IMR-90 (cell line): ENCODE results near the gene SRP19. TPM values are rescaled to one million over a fixed set of nuclear protein-coding genes. Genes with fewer than 3 reads are reported as not detected.

Experiments
- ATAC-seq: fragments of 200-7000 bp; cut with Tn5 transposase; 2 replicates; pipeline ENCODE4 v1.9.1; 2020; ENCODE audit warnings: low read depth, mild to moderate bottlenecking, moderate library complexity
- BruUV-seq: library from RNA; stranded (reverse); fragments of 400-500 nt; replicated peaks from 2 replicates; lab custom pipeline; 2021; lab: Mats Ljungman, UMichigan
- CTCF ChIA-PET: fragments of 300-600 bp; formaldehyde crosslinking; extraction: SDS; loops from one replicate; lab custom pipeline; 2021; ENCODE audit warnings: antibody characterized with exemption; lab: Yijun Ruan, JAX
- POLR2A ChIA-PET: fragments of 300-600 bp; sonication (Branson Sonifier 250); formaldehyde crosslinking; loops from one replicate; lab custom pipeline; 2022; ENCODE audit warnings: antibody characterized with exemption; ENCODE audit not compliant: unreplicated experiment; lab: Charles Lee
- DNase-seq: peaks from one replicate; pipeline ENCODE4 v3.0.0; 2013
- H2AFZ ChIP-seq: replicated peaks from 2 replicates; pipeline ENCODE3; 2013; ENCODE audit warnings: low read length, mild to moderate bottlenecking; ENCODE audit not compliant: poor library complexity
- H2AK5ac ChIP-seq: 2 replicates; pipeline ENCODE4 v1.6.1; 2013; ENCODE audit warnings: low read depth, low read length, inconsistent platforms
- H2AK9ac ChIP-seq: replicated peaks from 2 replicates; pipeline ENCODE3; 2013; ENCODE audit warnings: mild to moderate bottlenecking, low read depth, low read length, moderate library complexity; ENCODE audit not compliant: poor library complexity
- H2BK120ac ChIP-seq: 2 replicates; pipeline ENCODE4 v1.6.1; 2013; ENCODE audit warnings: low read depth, low read length, inconsistent platforms
- H2BK15ac ChIP-seq: 3 replicates; pipeline ENCODE4 v1.6.1; 2013; ENCODE audit warnings: low read depth, low read length, inconsistent platforms
- H2BK20ac ChIP-seq: 2 replicates; pipeline ENCODE4 v1.6.1; 2013; ENCODE audit warnings: low read depth, mild to moderate bottlenecking, inconsistent platforms, low read length, moderate library complexity
- H2BK5ac ChIP-seq: 2 replicates; pipeline ENCODE4 v1.6.1; 2013; ENCODE audit warnings: mild to moderate bottlenecking, low read depth, low read length, inconsistent platforms; ENCODE audit not compliant: poor library complexity, severe bottlenecking
- H3K14ac ChIP-seq: replicated peaks from 2 replicates; pipeline ENCODE4 v1.6.1; 2013; ENCODE audit warnings: low read depth, low read length, inconsistent platforms
- H3K18ac ChIP-seq: 2 replicates; pipeline ENCODE4 v1.6.1; 2013; ENCODE audit warnings: low read depth, low read length, control low read depth
- H3K23ac ChIP-seq: 2 replicates; pipeline ENCODE4 v1.6.1; 2013; ENCODE audit warnings: low read depth, low read length, inconsistent platforms
- H3K27ac ChIP-seq: 2 replicates; pipeline ENCODE4 v1.5.1; 2013; ENCODE audit warnings: mild to moderate bottlenecking, control low read depth, low read length; ENCODE audit not compliant: insufficient read depth
- H3K27me3 ChIP-seq: 2 replicates; pipeline ENCODE4 v1.6.1; 2013; ENCODE audit warnings: low read length; ENCODE audit not compliant: control insufficient read depth, insufficient read depth
- H3K36me3 ChIP-seq: 2 replicates; pipeline ENCODE4 v1.6.1; 2013; ENCODE audit warnings: low read length, mixed read lengths; ENCODE audit not compliant: control insufficient read depth, insufficient read depth
- H3K4ac ChIP-seq: 2 replicates; pipeline ENCODE4 v1.6.1; 2013; ENCODE audit warnings: low read depth, low read length, inconsistent platforms
- H3K4me1 ChIP-seq: 2 replicates; pipeline ENCODE4 v1.6.1; 2013; ENCODE audit warnings: low read length, mixed read lengths; ENCODE audit not compliant: control insufficient read depth, insufficient read depth
- H3K4me2 ChIP-seq: 2 replicates; pipeline ENCODE4 v1.6.1; 2013; ENCODE audit warnings: low read depth, mild to moderate bottlenecking, control low read depth, low read length, moderate library complexity
- H3K4me3 ChIP-seq: 2 replicates; pipeline ENCODE4 v1.5.1; 2013; ENCODE audit warnings: low read depth, mild to moderate bottlenecking, control low read depth, low read length, moderate library complexity; ENCODE audit not compliant: insufficient read depth
- H3K56ac ChIP-seq: 2 replicates; pipeline ENCODE4 v1.6.1; 2013; ENCODE audit warnings: low read length, inconsistent platforms; ENCODE audit not compliant: insufficient read depth; ENCODE audit errors: extremely low read depth
- H3K79me1 ChIP-seq, 2 experiments: 2 replicates each; pipeline ENCODE4 v1.6.1; 2013; ENCODE audit warnings: low read length in 2 of 2, inconsistent platforms in 1 of 2, low read depth in 1 of 2
- H3K9ac ChIP-seq: 2 replicates; pipeline ENCODE4 v1.6.1; 2013; ENCODE audit warnings: low read depth, low read length, control low read depth
- H3K9me1 ChIP-seq: 2 replicates; pipeline ENCODE4 v1.6.1; 2013; ENCODE audit warnings: low read length, inconsistent platforms; ENCODE audit not compliant: insufficient read depth
- H3K9me3 ChIP-seq: 2 replicates; pipeline ENCODE4 v1.6.1; 2013; ENCODE audit warnings: low read length; ENCODE audit not compliant: control insufficient read depth, insufficient read depth
- H4K20me1 ChIP-seq: 2 replicates; pipeline ENCODE4 v1.6.1; 2013; ENCODE audit warnings: low read length, inconsistent platforms; ENCODE audit not compliant: insufficient read depth
- H4K5ac ChIP-seq: 2 replicates; pipeline ENCODE4 v1.6.1; 2013; ENCODE audit warnings: mild to moderate bottlenecking, low read depth, low read length, control low read depth
- H4K8ac ChIP-seq, 2 experiments: 2 replicates each; pipeline ENCODE4 v1.6.1; 2013; ENCODE audit warnings: low read depth in 2 of 2, low read length in 2 of 2, control low read depth in 1 of 2, inconsistent platforms in 1 of 2
- H4K91ac ChIP-seq: 2 replicates; pipeline ENCODE4 v1.6.1; 2013; ENCODE audit warnings: low read depth, low read length, inconsistent platforms; ENCODE audit not compliant: insufficient read depth
- CEBPB ChIP-seq: IDR thresholded peaks from 2 replicates; pipeline ENCODE4 v1.6.1; 2012; ENCODE audit warnings: low read depth, low read length, improper control_type of control experiment
- RAD21 ChIP-seq: IDR thresholded peaks from 2 replicates; pipeline ENCODE4 v1.6.1; 2012; ENCODE audit warnings: low read length, improper control_type of control experiment
- WGBS, 2 experiments: methylation state at CpG; one replicate each; pipeline versions ENCODE4 v1.1.5 to v1.1.7; 2013; ENCODE audit warnings: missing lambda C conversion rate in 2 of 2; ENCODE audit not compliant: insufficient read length in 1 of 2; ENCODE audit errors: extremely low coverage in 2 of 2; 5-methylcytosine and 5-hydroxymethylcytosine counted together
- dilution Hi-C: fragments of 300-500 bp; cut with HindIII; formaldehyde crosslinking; loops from one replicate; pipeline ENCODE4 v1.14.3; 2018; ENCODE audit warnings: low sequenced_read_pairs; ENCODE audit not compliant: unreplicated experiment
- in situ Hi-C: fragments of 300-500 bp; cut with MboI; formaldehyde crosslinking; loops from 3 replicates; pipeline ENCODE4 v1.14.3; 2019; ENCODE audit warnings: low sequenced_read_pairs, inconsistent platforms, mixed read lengths
- intact Hi-C: fragments of 100-400 bp; cut with micrococcal nuclease; formaldehyde crosslinking; loops from 2 replicates; pipeline ENCODE4 v1.10.0; 2022
- polyA plus RNA-seq, 3 experiments: library from polyadenylated mRNA; depleted of rRNA; stranded (reverse); fragments of >200 nt; gene quantifications; 2 replicates each; pipeline ENCODE4 v1.2.3, GENCODE V29; 2012; ENCODE audit warnings: low replicate concordance in 1 of 3
- total RNA-seq: library from RNA; depleted of rRNA; stranded (reverse); fragments of >200 nt; gene quantifications from 2 replicates; pipeline ENCODE4 v1.2.3, GENCODE V29; 2012

The SRP19 gene
- total and polyA plus RNA-seq, 2 of the 4 experiments (the other 2 are of a cell fraction), result 10.0 to 61.5 TPM

GRCh38 chr5:112823656-112824055 lies 37.4 kb upstream of the SRP19 start:
- peaks cover 4% of the 10 kb centered on the region; the same call in 1 of the 2 replicates for H3K9me1 ChIP-seq
- no peak for TF ChIP-seq CEBPB
- TF ChIP-seq RAD21, result no peak
- H3K27me3 ChIP-seq, result no peaks in the 10 kb centered on the region
- H3K4me3 ChIP-seq, result no peak overlapping the region
- no peak overlapping the region for H4K5ac ChIP-seq
- no peak overlapping the region for H3K27ac ChIP-seq
- no peaks in the 10 kb centered on the region for H4K20me1 ChIP-seq
- H3K9ac ChIP-seq, result no peak overlapping the region
- H2BK15ac ChIP-seq, result no peak overlapping the region
- POLR2A ChIA-PET, result no interaction called here
- peaks cover 18% of the 10 kb centered on the region for H3K36me3 ChIP-seq
- no peak overlapping the region for H2AFZ ChIP-seq
- intact Hi-C loops (no loop called here), dilution Hi-C loops (no loop called here), in situ Hi-C loops (no loop called here)
- no peak overlapping the region for H2AK9ac ChIP-seq
- no peaks in the 10 kb centered on the region for H3K4me1 ChIP-seq
- H2AK5ac ChIP-seq, result no peak overlapping the region
- H3K79me1 ChIP-seq, result no peaks in the 10 kb centered on the region; a peak in 1 of 4 replicates
- H3K18ac ChIP-seq, result no peak overlapping the region
- no peak for DNase-seq
- no peak overlapping the region for H3K23ac ChIP-seq
- no peak for ATAC-seq
- no peak overlapping the region for H3K4ac ChIP-seq
- H3K56ac ChIP-seq, result no peak overlapping the region
- CTCF ChIA-PET, result interaction anchor here (0.6 kb wide), 1 partner anchor 31 kb away, joined by 3 read pairs; no protein-coding TSS in a partner anchor
- no peak overlapping the region for H4K91ac ChIP-seq
- no peaks in the 10 kb centered on the region for H3K9me3 ChIP-seq
- BruUV-seq, result no TSS peak
- H4K8ac ChIP-seq, result no peak overlapping the region
- H2BK20ac ChIP-seq, result no peak overlapping the region
- no peak overlapping the region for H3K14ac ChIP-seq
- no peak overlapping the region for H3K4me2 ChIP-seq
- no CpG with 5 or more reads among the region's 2 CpGs for WGBS, 2 experiments
- no peak overlapping the region for H2BK120ac ChIP-seq
- H2BK5ac ChIP-seq, result no peak overlapping the region
